GM21737 (cell line): Measurements from ENCODE around the gene LAMTOR2.

Source experiments
- ATAC-seq: cut with Tn5 transposase; IDR thresholded peaks from one replicate; pipeline ENCODE4 v1.9.1; 2021; ENCODE audit warnings: mild to moderate bottlenecking, moderate library complexity; ENCODE audit not compliant: unreplicated experiment

Gene LAMTOR2

DNA sequence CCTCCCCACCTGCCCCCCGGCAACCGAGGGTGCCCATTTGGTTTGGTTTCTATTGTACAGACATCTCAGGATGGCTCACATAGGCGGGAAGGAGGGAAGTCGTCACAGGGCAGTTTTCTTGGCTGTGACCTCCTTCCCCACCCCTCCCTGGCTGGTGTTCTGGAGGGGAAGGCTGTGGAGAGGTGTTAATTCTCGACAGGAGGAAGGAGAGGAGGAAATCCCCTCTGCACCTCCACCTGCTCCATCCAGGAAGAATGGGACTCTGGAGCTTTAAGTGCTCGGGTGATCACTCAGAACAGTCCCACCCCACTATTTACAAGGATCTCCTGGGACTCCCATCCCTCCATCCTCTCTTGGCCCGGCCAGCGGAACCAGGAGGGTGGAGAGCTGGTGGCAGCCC is 20.1 kb downstream of the LAMTOR2 start:
- no peak for ATAC-seq

DNA sequence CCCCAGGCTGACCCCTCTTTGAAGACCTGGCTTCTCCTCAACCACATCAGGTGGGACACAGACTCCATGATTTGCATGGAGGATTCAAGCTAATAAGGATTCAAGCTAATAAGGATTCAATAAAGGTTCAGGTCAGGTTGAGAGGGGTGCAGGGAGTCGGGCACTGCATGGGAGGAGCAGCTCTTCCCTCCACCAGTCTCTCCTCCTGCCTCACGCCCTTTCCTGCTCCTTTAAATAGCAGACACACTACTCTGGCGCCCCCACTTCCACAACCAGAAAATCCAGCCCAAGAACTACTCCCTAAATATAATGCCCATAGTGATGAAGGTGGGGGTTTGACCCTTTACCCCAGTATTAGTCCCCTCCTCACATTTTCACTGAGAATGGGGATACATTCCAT is 20.6 kb downstream of the LAMTOR2 start:
- ATAC-seq: no peak

DNA sequence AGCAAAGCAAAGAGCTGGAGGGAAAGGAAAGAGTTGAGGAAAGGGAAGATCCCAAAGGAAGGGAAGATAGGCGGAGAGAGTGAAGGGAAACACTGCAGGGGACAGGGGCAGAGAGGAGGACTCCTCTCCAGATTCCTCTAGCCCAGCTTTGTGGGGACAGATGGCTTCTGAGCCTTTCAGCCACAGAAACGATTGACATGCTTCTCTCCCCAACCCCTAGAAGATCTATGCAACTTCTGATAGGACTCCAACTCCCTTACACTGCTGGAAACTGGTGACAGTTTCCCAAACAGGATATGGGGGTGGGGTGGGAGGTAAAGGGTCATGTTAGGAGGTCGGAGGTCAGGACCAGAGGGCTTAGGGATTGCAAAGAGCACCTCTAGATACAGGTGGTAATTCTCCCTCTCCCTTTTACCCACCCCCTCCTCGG is 21.2 kb downstream of the LAMTOR2 start:
- ATAC-seq: no peak

DNA sequence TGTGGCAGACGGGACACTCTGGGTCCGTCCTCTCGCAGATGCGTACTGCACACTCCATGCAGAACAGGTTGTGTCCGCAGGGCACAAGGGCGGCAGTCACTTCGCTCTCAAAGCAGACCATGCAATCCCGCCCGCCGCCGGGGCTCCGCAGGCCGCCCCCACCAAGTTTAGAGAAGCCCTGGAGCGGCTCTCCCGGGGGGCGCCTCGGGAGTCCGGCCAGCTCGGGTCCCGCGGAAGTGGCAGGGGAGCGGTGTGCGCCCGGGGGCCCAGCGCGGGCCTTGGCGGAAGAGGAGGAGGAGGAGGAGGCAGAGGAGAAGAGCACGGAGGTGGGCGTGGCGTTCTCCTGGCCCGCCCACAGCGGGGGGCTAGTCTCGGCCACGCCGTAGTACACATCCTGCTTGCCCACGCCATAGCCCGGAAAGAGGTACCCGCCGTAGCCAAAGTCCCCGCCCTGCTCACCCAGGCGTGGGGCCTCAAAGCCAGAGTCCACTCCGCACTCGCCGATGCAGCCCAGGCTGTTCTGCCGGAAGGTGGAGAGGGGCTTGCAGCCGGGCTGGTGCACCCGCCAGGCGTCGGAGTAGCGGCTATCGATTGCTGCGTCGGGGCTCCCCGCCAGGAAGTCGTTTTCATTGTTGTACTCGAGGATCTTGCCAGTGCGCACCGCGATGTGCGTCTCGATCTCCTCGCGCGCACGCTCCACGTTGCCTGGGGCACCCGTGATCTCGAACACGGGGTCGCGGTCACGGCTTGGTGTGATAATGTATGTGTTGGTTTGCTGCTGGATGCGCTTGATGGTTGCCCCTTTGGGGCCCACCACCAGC is 22.2 kb downstream of the LAMTOR2 start:
- no peak for ATAC-seq

DNA sequence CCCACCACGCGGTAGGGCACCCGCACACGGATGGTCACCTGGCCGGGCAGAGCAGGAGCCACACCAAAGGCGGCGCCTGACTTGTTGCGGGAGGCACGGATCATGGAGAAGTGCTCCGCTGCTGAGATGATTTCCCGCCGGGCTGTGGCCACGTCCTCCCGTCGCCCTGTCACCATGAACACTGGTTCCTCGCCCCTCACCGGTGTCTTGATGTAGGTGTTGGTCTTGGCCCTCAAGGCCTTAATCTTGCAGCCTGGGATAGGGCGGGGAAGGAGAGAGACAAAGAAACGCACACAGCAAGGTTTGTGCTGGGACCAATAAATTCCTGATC is 22.8 kb downstream of the LAMTOR2 start:
- no peak for ATAC-seq

DNA sequence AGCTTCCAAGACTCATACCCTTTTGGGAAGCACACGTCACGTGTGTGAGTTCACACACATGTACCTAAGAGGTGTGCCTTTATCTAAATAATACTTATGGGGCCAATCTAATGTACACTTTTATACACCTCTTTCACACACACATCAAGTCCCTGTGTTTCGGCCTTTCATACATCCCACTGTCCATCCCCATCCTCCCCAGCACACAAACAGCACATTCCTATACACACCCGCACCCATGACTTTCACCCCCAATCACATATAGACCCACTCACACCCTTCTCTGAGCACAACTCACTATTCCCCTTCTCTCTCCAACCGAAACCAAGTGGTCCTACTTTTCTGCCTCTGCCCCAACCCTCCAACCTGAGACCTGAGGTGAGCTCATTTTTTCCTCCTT is 24.1 kb downstream of the LAMTOR2 start:
- no peak for ATAC-seq

DNA sequence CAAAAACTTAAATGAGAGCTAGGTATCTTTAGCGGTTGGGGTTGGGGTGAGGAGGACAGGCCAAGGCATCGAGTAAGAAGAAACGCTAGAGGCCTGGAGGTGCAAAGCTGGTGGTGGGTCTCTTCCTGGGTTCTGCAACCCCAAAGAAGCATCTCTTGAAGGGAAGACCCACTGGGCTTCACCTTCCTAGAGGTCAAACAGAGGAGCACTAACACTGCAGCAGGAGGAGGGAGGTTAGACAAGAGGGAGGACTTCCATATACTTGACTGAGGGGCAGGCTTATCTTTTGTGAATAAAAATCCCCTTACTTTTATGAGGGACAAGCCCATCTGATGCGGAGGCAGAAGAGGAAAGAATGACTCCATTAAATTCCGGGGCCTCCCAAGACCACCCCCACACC is 25.2 kb downstream of the LAMTOR2 start:
- ATAC-seq: no peak

DNA sequence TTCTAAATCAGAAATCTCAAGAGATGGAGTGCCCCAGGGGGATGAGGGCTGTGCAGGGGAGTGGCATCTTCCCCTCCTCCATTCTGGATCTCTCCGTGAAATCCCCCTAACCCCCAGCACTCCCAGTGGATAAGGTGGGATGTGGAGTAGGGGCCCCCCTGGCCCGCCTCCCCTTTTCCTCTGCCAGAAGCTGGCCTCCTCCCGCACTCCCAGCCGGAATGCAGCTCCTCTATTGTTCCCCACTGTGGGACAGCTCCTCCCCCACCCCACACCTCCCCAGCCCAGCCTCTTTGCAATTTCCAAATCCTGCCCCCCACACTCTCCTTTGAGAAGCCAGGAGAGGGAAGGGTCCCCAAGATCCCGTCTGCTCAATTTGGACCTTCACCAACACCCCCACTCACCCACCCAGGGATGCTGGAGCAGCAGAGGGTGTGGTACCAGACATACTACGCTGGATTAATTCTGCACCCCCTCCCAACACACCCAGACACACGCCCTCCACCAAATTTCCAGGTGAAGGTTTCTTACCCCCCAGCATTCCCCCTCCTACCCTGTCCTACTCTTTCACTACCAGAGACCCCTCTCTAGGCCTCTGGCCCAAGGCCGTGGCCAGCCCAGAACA is 25.8 kb downstream of the LAMTOR2 start:
- ATAC-seq: no peak

DNA sequence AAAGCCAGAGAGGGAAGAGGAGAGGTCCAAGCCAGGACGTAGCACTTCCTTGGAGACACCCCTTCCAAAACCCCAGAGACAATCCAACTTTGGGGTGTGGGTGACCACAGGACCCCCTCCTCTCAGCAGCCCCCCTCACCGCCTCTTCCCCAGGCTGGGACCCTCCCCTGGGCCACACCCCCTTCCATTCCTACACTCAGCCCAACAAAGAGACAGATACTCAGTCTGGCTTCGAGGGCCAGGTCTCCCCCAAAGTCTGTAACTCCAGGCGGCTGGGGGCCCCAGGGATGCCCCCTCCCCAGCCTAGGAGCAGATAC is 26.2 kb downstream of the LAMTOR2 start:
- ATAC-seq: no peak

DNA sequence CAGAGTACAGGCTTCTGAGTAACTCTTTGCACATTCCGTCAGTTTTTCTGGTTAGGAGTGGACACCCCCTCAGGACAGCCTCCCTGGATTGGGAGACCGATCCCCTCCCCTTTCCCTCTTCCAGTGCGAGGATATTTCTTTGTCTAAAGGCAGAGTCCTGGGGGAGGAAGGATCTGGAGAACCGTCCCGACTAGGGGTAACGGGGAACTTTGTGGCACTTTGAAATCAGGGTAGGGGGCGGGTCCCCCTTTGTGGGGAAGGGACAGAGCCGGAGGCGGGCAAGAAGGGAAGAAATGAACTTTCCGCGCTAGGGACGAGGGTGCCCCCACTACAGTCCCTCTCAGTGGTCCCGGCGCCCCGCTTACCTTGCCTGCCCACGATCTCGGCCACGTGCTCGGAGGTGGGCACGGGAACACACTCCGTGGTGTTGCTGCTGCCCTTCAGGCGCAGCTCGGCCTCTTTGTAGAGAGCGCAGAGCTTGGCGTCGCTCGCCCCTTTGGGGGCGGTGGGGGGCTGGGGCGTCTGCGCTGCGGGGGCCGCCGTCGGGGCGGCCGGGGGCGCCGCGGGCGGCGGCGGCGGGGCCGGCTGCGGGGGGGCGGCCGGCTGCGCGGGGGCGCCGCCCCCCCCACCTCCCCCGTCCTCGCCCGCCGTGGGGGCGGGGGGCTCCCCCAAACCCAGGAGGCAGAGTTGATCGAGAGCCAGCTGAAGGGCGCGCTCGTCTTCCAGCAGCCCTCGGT is 26.8 kb downstream of the LAMTOR2 start:
- no peak for ATAC-seq

DNA sequence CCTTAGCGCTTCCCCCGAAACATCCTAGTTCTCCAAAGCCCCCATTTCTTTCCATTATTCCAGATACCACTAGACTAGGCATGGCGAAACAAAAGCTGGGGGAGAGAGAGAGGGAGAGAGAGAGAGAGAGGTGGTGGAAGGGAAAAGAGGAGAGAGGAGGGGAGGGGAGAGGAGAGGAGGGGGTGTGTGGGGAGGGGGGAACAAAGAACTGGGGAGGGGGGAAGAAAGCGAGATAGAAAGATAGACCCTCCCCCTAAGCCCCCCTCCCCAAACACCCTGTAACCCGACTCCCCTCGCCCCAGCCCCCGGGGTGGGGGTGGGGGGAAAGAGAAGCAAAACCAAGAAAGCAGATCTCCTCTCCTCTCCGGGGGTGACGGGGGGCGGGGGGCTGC is 27.3 kb downstream of the LAMTOR2 start:
- ATAC-seq: no peak

DNA sequence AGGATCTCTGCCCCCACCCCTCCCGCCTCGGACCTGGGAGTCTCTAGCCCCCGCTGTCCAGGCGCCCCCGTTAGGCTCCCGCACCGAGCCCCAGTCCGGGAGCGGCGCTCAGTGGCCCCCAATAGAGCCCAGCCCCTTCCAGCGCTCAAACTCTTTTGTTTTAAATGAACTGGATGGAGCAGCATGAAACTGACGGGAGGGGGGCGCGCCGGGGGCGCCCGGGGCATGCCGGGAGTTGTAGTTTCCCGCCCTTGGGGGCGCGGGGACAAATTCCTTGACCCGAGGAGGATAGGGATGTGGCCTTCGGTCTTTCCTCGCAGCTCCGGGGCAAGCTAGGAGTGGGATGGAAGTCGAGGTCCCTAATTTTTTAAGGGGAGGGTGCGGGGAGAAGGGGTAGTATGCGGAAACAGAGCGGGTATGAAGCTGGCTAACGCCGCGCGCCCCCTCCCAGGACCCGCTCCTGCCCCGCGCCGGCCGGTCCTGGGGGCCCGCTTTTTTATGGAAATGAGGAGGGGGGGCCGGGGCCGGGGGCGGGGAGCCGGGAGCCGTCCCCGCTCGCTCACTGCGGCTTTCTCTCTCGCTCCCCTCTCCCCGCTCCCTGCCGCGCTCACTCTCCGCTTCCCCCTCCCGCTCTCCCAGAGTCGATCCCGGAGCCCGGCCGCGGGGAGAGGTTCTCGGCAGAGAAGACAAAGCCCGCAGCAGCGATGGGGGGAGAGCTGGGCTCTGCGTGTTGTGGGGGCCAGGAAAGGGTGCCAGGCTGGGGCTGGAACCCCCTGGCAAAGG is 27.9 kb downstream of the LAMTOR2 start, which contains the start of gene MEX3A:
Gene MEX3A, minus strand, starts transcription at position 157 of the 783 bp plus-strand sequence. CDS start 467 bp downstream, outside the sequence.
- no peak for ATAC-seq

DNA sequence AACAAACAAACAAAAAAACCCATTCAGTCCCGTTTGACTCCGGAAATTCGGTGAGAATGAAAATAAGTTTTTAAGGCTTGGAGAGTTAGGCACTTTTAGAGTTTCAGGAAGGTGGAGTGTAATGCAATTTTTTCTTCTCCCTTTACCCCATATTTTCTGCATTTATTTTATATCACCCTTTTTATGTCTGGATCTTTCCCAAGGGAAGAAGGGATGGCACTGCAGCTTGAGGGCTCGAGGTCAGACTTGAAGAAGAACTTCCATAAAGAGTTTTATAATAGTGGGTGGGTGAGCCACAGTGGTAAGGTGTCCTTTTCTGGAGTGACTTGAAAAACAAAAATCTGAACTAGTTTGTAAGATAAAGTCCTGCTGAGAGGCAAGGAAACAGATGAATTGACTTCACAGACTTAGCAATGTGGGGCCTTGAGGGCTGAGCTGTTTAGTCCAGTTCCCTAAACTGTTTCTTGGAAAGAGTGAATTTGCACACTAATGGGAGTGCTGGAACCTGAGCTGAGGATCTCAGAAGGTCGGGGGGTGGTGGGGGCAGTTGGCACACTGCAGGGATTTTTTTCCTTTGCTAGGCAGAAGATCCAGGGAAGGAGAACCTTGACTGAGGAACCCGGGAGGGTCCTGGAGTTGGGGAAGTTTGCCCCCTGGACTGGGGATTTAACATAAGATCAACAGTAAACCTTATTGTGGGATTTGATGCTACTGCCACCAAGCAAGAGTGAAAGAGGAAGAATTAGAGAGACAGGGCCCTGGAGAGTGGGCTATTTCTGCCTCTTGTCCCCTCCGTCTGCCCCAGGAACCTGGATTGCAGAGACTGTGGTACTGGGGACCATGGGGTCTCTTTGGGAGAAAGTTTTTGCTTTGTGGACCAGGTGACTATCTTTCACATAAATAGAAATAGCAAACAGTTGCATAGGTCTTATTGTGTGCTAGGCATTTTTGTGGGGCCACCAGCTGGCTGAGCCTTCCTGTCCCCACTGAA is 29.5 kb downstream of the LAMTOR2 start:
- ATAC-seq: no peak

DNA sequence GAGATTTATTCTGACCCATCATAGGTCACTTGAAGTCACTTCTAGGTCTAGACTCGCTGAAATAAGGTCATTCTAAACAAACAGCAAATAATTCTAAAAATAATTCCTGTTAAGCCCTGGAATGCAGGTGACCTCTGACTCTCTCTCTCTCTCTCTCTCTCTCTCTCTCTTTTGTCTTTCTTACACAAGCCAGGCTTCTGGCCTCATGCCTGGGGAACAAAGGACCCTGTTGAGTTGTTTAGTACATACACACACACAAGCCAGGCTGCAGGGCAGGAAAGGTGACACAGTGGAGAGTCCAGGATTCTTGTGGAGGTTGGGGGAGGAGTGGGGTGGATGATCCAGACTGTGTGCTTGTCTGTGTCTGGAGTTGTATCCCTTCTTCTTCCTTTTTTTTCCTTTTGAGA is 31.7 kb downstream of the LAMTOR2 start:
- no peak for ATAC-seq

DNA sequence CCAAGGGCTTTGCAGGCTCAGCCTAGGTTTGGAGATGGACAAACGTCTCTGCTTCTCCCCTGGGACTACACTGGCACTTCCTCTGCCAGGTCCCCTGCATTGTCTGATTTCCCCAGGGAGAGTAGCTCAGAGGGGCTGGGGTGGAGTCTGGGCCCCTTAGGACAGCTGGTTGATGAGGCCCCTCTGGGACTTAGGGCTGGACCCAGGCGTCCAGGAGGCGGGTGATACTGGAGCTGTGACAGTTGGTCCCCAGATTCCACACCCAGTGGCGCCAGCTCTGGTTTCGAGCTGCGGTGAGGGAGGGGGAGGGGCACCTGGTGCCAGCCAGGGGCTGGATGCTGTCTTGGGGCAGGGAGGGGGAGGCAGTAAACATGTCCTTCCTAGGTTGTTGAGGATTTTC is 35.1 kb downstream of the LAMTOR2 start:
- ATAC-seq: no peak

DNA sequence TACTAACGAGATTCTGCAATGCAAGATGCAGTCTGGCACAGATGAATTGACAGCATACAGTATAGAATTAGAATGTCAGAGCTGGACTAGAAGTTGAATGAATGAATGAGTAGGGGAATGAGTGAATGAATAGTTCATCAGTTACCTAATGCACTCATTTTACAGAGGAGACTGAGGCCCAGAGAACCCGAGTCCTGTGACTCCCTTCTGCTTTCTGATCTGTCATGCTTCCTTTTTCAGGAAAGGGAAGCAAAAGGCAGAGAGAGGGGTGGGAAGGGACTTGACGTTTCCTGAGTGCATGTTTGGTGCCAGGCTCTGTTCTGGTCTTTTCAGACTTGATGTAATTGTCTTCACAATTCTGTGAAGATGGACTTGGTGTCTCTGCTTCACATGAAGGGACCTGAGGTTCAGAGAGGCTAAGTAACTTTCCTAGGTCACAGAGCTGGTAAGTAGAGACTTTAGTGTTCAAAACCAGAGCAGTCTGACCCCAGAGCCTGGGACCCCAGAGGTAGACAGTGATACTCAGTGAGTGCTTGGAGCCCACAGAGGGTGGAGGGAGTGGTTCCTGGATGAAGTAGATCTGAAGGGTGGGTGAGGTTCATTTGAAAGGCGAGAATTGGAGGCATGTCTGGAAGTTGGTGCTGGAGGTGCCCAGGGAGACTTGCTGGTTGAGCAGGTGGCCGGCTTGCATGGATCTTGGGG is 35.7 kb downstream of the LAMTOR2 start:
- no peak for ATAC-seq

DNA sequence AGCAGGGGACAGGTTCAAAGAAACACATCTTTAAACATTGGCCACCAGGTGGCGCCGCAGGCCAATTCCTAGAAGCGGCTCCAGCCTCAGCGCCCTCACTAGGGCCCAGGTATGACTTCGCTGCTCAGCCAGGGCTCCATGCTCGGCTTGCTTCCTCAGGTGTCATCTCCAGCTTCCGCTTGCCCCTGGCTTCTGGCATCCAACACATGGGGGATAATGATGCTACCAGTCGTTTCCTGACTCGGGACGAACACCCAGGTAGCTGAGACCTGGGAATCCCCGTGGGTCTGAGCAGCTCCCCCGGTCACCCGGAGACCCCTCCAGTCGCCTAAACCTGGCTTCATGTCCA is 36.2 kb downstream of the LAMTOR2 start:
- ATAC-seq: no peak

DNA sequence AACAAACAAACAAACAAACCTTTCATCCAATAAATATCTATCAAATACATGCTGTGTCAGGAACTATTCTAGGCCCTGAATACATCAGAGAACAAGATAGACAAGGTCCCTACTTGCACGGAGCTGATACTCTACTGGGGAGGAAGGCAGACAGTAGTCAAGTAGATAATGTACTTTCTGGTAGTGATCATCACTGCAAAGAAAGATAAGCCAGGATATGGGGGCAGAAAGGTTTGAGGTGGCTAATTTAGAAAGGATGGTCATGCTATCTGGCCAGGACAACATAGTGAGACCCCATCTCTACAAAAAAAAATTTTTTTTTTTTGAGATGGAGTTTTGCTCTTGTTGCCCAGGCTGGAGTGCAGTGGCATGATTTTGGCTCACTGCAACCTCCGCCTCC is 37.0 kb downstream of the LAMTOR2 start:
- ATAC-seq: no peak

DNA sequence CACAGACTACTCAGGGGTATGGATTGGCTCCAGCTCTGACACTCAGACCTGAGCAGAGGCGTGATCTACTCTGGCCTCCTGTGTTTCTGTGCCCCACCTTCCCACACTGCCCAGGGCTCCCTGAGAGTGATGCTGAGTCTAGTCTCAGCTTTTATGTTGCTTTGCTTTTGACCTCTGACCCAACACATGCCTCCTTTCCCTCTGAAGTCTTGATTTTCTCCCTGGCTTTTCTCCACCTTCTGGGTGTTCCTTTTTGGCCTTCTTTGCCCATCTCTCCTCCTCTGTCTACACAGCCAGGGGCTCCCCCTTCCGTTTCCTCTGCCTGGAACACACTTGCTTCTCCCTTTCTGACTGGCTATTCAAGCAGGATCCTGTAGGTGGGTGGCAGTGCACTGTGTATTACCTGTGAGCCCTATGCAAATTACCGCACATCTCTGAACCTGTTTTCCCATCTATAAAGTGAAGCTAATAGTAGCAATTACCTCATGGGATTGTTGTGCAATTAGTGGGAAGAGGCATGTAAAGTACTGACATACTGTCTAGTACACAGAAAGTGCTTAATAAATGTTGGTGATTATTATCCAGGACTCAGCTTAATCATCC is 41.4 kb downstream of the LAMTOR2 start:
- no peak for ATAC-seq
